Stomach (tissue), 4 donors: ENCODE measurements around the gene IL1RL1.

Experiments
- CTCF ChIP-seq, 7 experiments: fragments of 450-650 bp in 4 of 7; fragments of 200-600 bp in 3 of 7; sonication (generic) in 3 of 7; IDR thresholded peaks; one replicate each; pipeline ENCODE4 v1.5.1; 2016 to 2019; ENCODE audit warnings: antibody characterized with exemption in 7 of 7, control low read depth in 2 of 7, mild to moderate bottlenecking in 1 of 7
- EP300 ChIP-seq: sonication (generic); formaldehyde crosslinking; IDR thresholded peaks from one replicate; pipeline ENCODE4 v1.6.1; 2017; ENCODE audit warnings: antibody characterized with exemption
- POLR2A ChIP-seq, 4 donors: fragments of 450-650 bp; IDR thresholded peaks; one replicate each; pipeline ENCODE4 v1.6.1; 2016; ENCODE audit warnings: antibody characterized with exemption in 4 of 4, control low read depth in 2 of 4, mild to moderate bottlenecking in 1 of 4, moderate library complexity in 1 of 4
- POLR2AphosphoS5 ChIP-seq, 3 donors: sonication (generic); formaldehyde crosslinking; IDR thresholded peaks; one replicate each; pipeline ENCODE4 v1.6.1; 2016; ENCODE audit warnings: antibody characterized with exemption in 3 of 3

GRCh38 chr2:102356381-102356712, 45.0 kb downstream of the IL1RL1 start:
- TF ChIP-seq CTCF (IDR thresholded peaks at IDR 0.05): no peak
- TF ChIP-seq POLR2AphosphoS5 (IDR thresholded peaks at IDR 0.05): no peak
- TF ChIP-seq POLR2A (IDR thresholded peaks at IDR 0.05): no peak
- no peak for TF ChIP-seq EP300
